ENCODE results near the gene LRRC55.
"Not testable (repeated sequence)": the region's sequence is repeated elsewhere in the genome, so short reads cannot be mapped to it uniquely, and the experiment has no call there.

Gene LRRC55

GRCh38 chr11:57164317-57164716, 17.4 kb upstream of the LRRC55 start:
- no peak for TF ChIP-seq CTCF (conservative IDR thresholded peaks at IDR 0.05; ENCODE audit: control insufficient read depth, insufficient read depth, low read depth, low read length)
- DNase-seq (ENCODE audit: low read depth), result no peak

GRCh38 chr11:57167125-57167846, 14.5 kb upstream of the LRRC55 start:
- no peak overlapping the region for H3K4me3 ChIP-seq (ENCODE audit: control insufficient read depth, low read depth, low read length)
- no peak for DNase-seq (ENCODE audit: low read depth)
- no peak for TF ChIP-seq CTCF (conservative IDR thresholded peaks at IDR 0.05; ENCODE audit: control insufficient read depth, insufficient read depth, low read depth, low read length)

More at GRCh38 chr11:57164317-57164716, 17.4 kb upstream of the LRRC55 start:
- H3K4me3 ChIP-seq (ENCODE audit: control insufficient read depth, low read depth, low read length), result no peak overlapping the region

GRCh38 chr11:57169732-57170313, 11.9 kb upstream of the LRRC55 start:
- not testable (repeated sequence) for DNase-seq (ENCODE audit: low read depth); H3K4me3 ChIP-seq (ENCODE audit: control insufficient read depth, low read depth, low read length)

GRCh38 chr11:57172031-57172430, 9.7 kb upstream of the LRRC55 start:
- DNase-seq (ENCODE audit: low read depth), result no peak
- no peak overlapping the region for H3K4me3 ChIP-seq (ENCODE audit: control insufficient read depth, low read depth, low read length)
- no peak for TF ChIP-seq CTCF (conservative IDR thresholded peaks at IDR 0.05; ENCODE audit: control insufficient read depth, insufficient read depth, low read depth, low read length)

- no peak overlapping the region for H3K4me3 ChIP-seq (ENCODE audit: control insufficient read depth, low read depth, low read length)
- DNase-seq (ENCODE audit: low read depth), result no peak
- TF ChIP-seq CTCF (conservative IDR thresholded peaks at IDR 0.05; ENCODE audit: control insufficient read depth, insufficient read depth, low read depth, low read length), result no peak
These were observed 7.1 kb upstream of the LRRC55 start for GRCh38 chr11:57174656-57175055.

GRCh38 chr11:57175478-57175877, 6.3 kb upstream of the LRRC55 start:
- H3K4me3 ChIP-seq (ENCODE audit: control insufficient read depth, low read depth, low read length), result no peak overlapping the region
- no peak for DNase-seq (ENCODE audit: low read depth)
- no peak for TF ChIP-seq CTCF (conservative IDR thresholded peaks at IDR 0.05; ENCODE audit: control insufficient read depth, insufficient read depth, low read depth, low read length)

- DNase-seq (ENCODE audit: low read depth), result no peak
- no peak for TF ChIP-seq CTCF (conservative IDR thresholded peaks at IDR 0.05; ENCODE audit: control insufficient read depth, insufficient read depth, low read depth, low read length)
- H3K4me3 ChIP-seq (ENCODE audit: control insufficient read depth, low read depth, low read length), result no peak overlapping the region
These were observed 3.4 kb upstream of the LRRC55 start for GRCh38 chr11:57178334-57178733.

Data from fibroblast of mammary gland (primary cell).